Stimulated activated CD4-positive, alpha-beta T cell treated with anti-CD3 and anti-CD28 coated beads, Interleukin-1b, Interleukin-23, amount 100 ng/mL, for 48 hours (primary cell): ENCODE measurements around the gene ARMC2.
"Not testable (repeated sequence)": the region's sequence is repeated elsewhere in the genome, so short reads cannot be mapped to it uniquely, and the experiment has no call there.

Experiments
- DNase-seq: peaks from one replicate; pipeline ENCODE4 v3.0.0-alpha.2; 2020

The ARMC2 gene

DNA sequence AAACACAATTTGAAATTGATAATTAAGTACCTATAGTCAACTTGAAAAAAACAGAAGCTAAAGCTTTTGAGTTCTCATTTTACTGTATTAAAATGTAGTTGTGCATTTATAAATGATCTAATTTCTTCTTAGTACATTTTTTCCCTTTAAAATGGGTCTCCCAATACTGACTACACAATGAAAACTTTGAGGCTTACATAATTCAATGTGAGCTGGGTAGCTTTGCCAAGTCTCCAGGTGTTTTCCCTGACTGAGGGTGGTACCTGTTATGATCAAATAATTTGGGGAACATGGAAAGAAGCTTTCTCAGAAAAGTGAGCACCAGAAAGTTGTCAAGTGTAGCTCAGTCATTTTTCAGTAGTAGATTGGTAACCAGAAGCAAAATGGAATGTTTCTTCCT is 74.3 kb downstream of the ARMC2 start:
- no peak for DNase-seq

DNA sequence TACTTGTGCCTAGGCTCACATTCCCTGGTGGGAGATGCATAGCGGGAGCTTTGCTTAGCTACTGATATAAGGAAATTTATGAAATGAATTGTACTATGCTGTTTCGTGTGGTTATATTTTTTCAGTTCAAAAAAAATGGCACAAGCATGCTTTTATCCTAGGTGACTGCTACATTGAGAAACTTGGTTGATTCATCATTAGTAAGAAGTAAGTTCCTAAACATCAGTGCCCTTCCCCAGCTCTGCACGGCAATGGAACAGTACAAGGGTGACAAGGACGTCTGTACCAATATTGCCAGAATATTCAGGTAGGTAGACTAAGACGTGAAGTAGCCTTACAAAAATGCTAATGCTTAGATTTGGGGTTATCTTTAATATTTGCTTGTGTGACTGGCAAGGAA is 79.7 kb downstream of the ARMC2 start:
- DNase-seq = no peak

- DNase-seq = no peak
Measured at GRCh38 chr6:108928650-108929049, 80.4 kb downstream of the ARMC2 start.

- DNase-seq = not testable (repeated sequence)
Measured at GRCh38 chr6:108931090-108931489, 82.9 kb downstream of the ARMC2 start.

GRCh38 chr6:108937170-108937569 is 88.9 kb downstream of the ARMC2 start:
- no peak for DNase-seq

- DNase-seq = no peak
Measured at GRCh38 chr6:108940741-108941140, 92.5 kb downstream of the ARMC2 start.

- no peak for DNase-seq
Measured at GRCh38 chr6:108941281-108941680, 93.1 kb downstream of the ARMC2 start.

- no peak for DNase-seq
Measured at GRCh38 chr6:108941859-108942258, 93.6 kb downstream of the ARMC2 start.

DNA sequence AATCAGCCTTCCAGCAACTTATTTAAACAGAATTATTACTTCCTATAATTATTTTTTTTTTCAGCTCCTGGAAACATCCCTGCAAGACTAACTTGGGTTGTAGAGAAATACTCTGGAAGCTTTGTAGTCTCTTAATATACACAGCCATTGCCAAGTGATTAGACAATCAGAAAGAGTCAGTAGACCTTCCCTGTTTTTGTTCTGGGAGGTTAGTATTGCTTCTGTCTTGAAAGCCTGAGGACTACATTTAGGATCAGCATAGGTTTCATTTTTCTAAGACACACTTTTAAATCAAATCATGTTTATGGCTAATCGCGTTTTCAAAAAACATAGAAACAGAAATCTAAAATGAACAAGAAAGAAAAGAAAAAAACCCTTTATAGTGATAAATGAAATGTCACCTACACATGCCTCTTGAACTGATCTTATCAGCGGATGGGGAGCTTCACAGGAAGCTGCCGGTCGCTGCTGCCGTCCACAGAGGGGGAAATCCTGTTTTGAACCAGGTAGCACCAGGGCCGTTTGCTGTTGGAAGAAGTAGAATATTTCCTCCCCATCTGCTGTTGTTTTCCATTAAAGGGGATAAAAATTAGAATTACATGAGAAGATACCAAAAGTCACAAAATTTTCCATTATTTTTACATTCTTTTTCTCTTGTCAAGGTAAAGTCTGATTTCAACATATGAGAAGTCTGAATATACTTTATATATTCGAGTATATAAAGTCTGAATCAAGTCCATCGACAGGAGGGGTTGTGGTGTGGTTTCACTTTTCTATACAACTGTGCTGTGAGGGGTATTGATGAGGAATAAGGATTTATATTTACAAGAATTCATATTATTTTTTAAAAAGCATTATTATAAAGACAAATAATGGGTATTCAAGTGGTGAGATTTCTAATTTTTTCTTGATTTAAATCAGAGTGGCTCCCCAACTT is 94.6 kb downstream of the ARMC2 start:
- peak; percentile 45 for DNase-seq

DNA sequence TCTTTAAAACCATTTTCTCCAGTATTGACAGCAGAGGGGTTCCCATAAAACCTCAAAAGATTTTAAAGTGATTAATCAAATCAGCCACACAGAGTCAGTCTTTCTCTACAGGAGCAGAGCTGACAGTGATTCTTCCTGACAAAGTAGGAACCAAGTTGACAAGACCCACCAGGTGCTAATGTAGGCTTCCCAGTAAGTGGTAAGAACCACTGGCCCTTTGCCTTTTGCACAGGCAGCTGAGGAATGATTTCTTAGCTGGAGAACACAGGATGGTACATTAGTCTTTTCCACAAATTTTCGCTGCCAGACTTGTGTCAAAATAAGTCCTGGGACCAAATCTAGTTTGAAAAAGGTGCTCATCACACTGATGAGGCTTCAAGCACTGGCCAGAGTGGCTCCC is 95.8 kb downstream of the ARMC2 start:
- DNase-seq = no peak

DNA sequence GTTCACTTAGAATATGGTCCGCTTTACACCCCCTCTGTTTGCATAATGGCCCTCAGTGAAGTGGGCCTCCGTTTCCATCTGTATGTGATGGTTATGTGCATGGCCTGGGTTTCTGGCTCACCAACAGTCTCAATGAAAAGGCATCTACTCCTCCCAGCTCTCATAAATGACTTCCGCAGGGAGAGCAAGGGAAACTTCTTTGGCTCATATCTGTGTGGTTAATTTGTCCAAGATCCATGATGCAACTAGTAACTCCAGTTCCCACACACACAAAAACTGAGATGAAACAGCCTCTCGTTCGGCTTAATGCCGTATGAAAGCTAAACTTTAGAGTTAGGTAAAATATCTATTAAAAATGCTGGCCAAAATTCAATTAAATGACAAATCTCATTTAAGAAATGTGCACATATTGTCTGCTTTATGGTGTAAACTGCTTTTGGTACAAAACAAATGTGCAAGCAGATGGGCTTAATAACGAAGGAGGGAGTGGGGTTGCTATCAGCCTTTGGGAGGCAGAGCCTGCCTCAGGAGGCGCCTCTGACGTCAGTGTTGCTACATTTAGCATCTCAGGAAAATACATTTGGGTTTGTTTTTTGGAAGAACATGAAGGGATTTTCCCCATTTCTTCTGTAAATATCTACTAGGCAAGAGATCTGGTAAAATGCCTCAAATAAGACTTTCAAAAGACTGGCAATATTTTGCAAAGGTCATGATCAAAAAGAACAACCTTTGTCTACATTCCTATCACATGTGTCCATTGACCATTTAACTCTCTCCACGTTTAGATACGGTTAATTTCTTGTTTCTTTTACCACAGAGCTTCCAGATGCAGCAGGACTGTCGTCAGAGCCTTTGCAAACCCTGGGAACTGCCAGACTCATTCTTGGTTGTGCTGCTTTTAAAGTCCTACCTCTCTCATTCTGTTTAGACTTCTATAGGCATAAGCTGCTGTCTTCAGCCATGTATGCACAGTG is 96.8 kb downstream of the ARMC2 start:
- DNase-seq = no peak

DNA sequence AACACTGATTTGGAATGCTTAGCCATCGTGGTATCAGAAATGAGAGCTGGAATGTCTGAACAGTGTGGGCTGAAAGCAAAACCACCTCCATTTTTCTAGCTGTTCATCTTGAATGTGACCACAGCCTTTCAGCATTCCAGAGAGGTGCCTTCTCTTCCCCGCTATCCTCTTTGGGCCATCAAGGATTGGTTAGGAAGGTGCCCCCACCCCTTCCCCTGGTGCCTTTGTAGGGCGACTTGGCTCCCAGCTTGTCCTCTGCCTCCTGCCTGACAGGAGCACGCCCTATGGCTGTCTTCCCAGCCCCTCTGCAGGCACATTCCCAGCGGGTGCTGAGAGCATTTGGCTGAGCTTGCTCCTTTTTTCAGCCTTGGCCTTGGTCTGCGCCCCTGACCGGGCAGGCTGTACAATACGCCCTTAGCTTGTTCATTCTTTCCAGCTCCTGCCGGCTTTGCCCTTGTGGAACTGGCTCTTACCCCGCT is 97.5 kb downstream of the ARMC2 start:
- DNase-seq = no peak

DNA sequence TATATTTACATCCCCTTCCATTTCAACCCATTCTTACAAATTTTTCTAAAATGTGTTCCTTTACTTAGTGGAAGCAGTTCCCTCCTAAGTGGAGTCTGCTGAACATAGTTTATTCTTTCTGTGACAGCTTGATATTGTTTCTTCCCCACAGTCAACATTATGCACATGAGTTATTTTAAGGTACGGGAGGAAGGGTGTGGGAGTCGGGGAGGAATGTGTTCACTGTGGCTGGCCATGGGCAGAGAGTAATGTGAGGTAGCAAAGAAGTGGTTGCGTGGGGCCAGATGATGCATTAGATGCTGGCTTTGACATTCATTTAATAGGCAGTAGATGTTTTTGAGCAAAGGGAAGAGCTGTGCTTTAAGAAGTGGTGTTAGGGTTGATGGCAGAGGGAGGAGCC is 98.5 kb downstream of the ARMC2 start:
- no peak for DNase-seq

GRCh38 chr6:108947114-108947854 is 99.1 kb downstream of the ARMC2 start:
- DNase-seq = no peak

DNA sequence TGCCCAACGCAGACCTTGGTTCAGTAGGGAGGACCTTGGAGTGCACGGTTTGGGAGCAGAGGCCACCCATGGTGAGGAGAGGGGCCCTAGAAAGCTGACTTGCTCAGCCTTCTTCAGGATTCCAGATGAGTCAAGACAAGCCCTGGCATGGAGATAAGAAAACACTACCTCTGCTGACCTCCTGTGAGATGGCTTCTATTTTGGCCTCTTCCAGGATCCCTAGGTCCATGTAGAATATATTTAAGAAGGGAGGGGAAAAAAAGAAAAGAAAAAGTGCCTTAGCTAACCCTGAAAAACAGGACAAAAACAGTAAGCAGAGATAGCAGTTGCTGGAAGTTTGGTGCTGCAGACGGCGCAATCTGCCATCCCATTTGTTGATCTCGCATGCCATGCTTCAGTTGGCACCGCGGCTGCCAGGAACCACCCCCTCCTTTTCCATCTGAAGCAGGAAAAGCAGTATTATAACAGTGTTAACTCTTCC is 100.0 kb downstream of the ARMC2 start:
- no peak for DNase-seq

- DNase-seq = no peak
Measured at GRCh38 chr6:108951351-108951953, 103.2 kb downstream of the ARMC2 start.

- DNase-seq = no peak
Measured at GRCh38 chr6:108952776-108953486, 104.7 kb downstream of the ARMC2 start.

- DNase-seq = no peak
Measured at GRCh38 chr6:108953681-108954080, 105.5 kb downstream of the ARMC2 start.

GRCh38 chr6:108955329-108955949 is 107.2 kb downstream of the ARMC2 start:
- no peak for DNase-seq

DNA sequence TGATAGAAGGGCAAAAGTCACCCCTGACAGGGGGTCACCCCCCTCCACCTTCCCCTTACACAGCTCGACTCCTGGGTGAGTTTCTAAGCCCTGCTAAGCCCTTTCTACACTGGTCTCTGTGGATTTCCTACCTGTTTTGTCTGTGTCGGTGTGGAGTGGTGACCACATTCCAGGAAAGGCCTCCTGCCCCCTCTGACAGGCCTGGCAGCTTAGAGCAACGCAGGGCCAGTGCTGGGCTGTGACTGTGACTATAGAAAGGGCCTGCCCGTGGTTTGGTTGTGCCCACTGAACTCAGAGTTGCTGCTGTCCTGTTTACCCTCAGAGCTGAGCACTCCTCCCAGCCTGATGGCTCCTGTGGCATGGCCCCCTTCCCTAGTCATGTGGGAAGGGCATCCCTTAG is 109.0 kb downstream of the ARMC2 start:
- no peak for DNase-seq
